ENCODE measurements around the gene C12orf56.
A peak's percentile ranks its signal among the peaks of the same experiment; 100 is the strongest.
"Not testable (repeated sequence)": the region's sequence is repeated elsewhere in the genome, so short reads cannot be mapped to it uniquely, and the experiment has no call there.

Gene C12orf56

GRCh38 chr12:64320611-64321010 is 69.9 kb downstream of the C12orf56 start:
- Histone ChIP-seq H3K4ac (ENCODE audit: low read depth in 1 of 2, low read length in 2 of 2) (no peak overlapping the region), H3K14ac (ENCODE audit: low read length in 2 of 2) (no peak overlapping the region), H2BK12ac (ENCODE audit: low read length in 2 of 2) (no peak overlapping the region), H2AK5ac (ENCODE audit: low read length, severe bottlenecking) (no peak overlapping the region), H3K4me3 (ENCODE audit: insufficient read depth in 1 of 2, low read depth in 1 of 2, low read length in 2 of 2) (no peak overlapping the region), H2BK5ac (ENCODE audit: low read depth, low read length, poor library complexity, severe bottlenecking) (no peak overlapping the region), H3K23ac (ENCODE audit: low read length in 2 of 2) (no peak overlapping the region), H3K4me2 (ENCODE audit: low read length, poor library complexity, severe bottlenecking) (no peak overlapping the region), H3K79me1 (replicated peaks; ENCODE audit: low read length, poor library complexity, severe bottlenecking) (no peaks in the 10 kb centered on the region), H3K27ac (ENCODE audit: low read length, poor library complexity, severe bottlenecking) (no peak overlapping the region), H3K9ac (ENCODE audit: low read length) (no peak overlapping the region), H3K9me3 (ENCODE audit: control insufficient read depth, low read length) (no peaks in the 10 kb centered on the region), H3K27me3 (ENCODE audit: control insufficient read depth in 1 of 2, insufficient read depth in 1 of 2, low read length in 2 of 2) (no peaks in the 10 kb centered on the region), H3K4me1 (ENCODE audit: control insufficient read depth, insufficient read depth, low read depth, low read length) (peaks cover 3% of the 10 kb centered on the region), H2BK15ac (ENCODE audit: low read depth, poor library complexity, severe bottlenecking) (no peak overlapping the region), H4K8ac (ENCODE audit: low read length) (no peak overlapping the region), H3K18ac (ENCODE audit: low read depth in 1 of 2, low read length in 2 of 2) (no peak overlapping the region), H3K36me3 (ENCODE audit: control insufficient read depth in 1 of 2, insufficient read depth in 2 of 2, low read depth in 1 of 2, low read length in 2 of 2) (peaks cover 0 to 22% of the 10 kb centered on the region in 2 experiments), H4K91ac (ENCODE audit: low read length) (no peak overlapping the region), H2AFZ (ENCODE audit: low read depth, low read length) (no peak overlapping the region), H2BK120ac (ENCODE audit: low read depth, low read length) (no peak overlapping the region)
- WGBS, result 59% methylated on average over 1 of the region's 1 CpG
- no peak for DNase-seq

GRCh38 chr12:64319540-64320225 is 70.9 kb downstream of the C12orf56 start:
- H3K4me2 ChIP-seq (ENCODE audit: low read length, poor library complexity, severe bottlenecking); H3K27ac ChIP-seq (ENCODE audit: low read length, poor library complexity, severe bottlenecking); H3K18ac ChIP-seq (ENCODE audit: low read depth in 1 of 2, low read length in 2 of 2); H4K8ac ChIP-seq (ENCODE audit: low read length); H3K27me3 ChIP-seq (ENCODE audit: control insufficient read depth in 1 of 2, insufficient read depth in 1 of 2, low read length in 2 of 2); H2BK15ac ChIP-seq (ENCODE audit: low read depth, poor library complexity, severe bottlenecking); DNase-seq; H3K9me3 ChIP-seq (ENCODE audit: control insufficient read depth, low read length); H3K79me1 ChIP-seq (replicated peaks; ENCODE audit: low read length, poor library complexity, severe bottlenecking); H3K4me3 ChIP-seq (ENCODE audit: insufficient read depth in 1 of 2, low read depth in 1 of 2, low read length in 2 of 2); H2BK120ac ChIP-seq (ENCODE audit: low read depth, low read length); H4K91ac ChIP-seq (ENCODE audit: low read length); H3K4me1 ChIP-seq (ENCODE audit: control insufficient read depth, insufficient read depth, low read depth, low read length); H2BK5ac ChIP-seq (ENCODE audit: low read depth, low read length, poor library complexity, severe bottlenecking); H3K23ac ChIP-seq (ENCODE audit: low read length in 2 of 2); H3K14ac ChIP-seq (ENCODE audit: low read length in 2 of 2); H2AFZ ChIP-seq (ENCODE audit: low read depth, low read length); H2BK12ac ChIP-seq (ENCODE audit: low read length in 2 of 2); H3K4ac ChIP-seq (ENCODE audit: low read depth in 1 of 2, low read length in 2 of 2); H3K9ac ChIP-seq (ENCODE audit: low read length); H2AK5ac ChIP-seq (ENCODE audit: low read length, severe bottlenecking): not testable (repeated sequence)
- peaks cover 0 to 25% of the 10 kb centered on the region in 2 experiments for H3K36me3 ChIP-seq (ENCODE audit: control insufficient read depth in 1 of 2, insufficient read depth in 2 of 2, low read depth in 1 of 2, low read length in 2 of 2)
- WGBS, result 86% methylated on average over 23 of the region's 23 CpGs

GRCh38 chr12:64318605-64319004 is 72.0 kb downstream of the C12orf56 start:
- Histone ChIP-seq H3K9me3 (ENCODE audit: control insufficient read depth, low read length) (no peaks in the 10 kb centered on the region), H3K4me2 (ENCODE audit: low read length, poor library complexity, severe bottlenecking) (no peak overlapping the region), H2BK12ac (ENCODE audit: low read length in 2 of 2) (no peak overlapping the region), H2AK5ac (ENCODE audit: low read length, severe bottlenecking) (no peak overlapping the region), H3K4me3 (ENCODE audit: insufficient read depth in 1 of 2, low read depth in 1 of 2, low read length in 2 of 2) (no peak overlapping the region), H3K27me3 (ENCODE audit: control insufficient read depth in 1 of 2, insufficient read depth in 1 of 2, low read length in 2 of 2) (no peaks in the 10 kb centered on the region), H3K79me1 (replicated peaks; ENCODE audit: low read length, poor library complexity, severe bottlenecking) (no peaks in the 10 kb centered on the region), H2BK5ac (ENCODE audit: low read depth, low read length, poor library complexity, severe bottlenecking) (no peak overlapping the region), H3K23ac (ENCODE audit: low read length in 2 of 2) (no peak overlapping the region), H2BK120ac (ENCODE audit: low read depth, low read length) (no peak overlapping the region), H4K8ac (ENCODE audit: low read length) (no peak overlapping the region), H3K36me3 (ENCODE audit: control insufficient read depth in 1 of 2, insufficient read depth in 2 of 2, low read depth in 1 of 2, low read length in 2 of 2) (peaks cover 0 to 19% of the 10 kb centered on the region in 2 experiments), H3K4ac (ENCODE audit: low read depth in 1 of 2, low read length in 2 of 2) (no peak overlapping the region), H3K4me1 (ENCODE audit: control insufficient read depth, insufficient read depth, low read depth, low read length) (peaks cover 3% of the 10 kb centered on the region), H3K27ac (ENCODE audit: low read length, poor library complexity, severe bottlenecking) (no peak overlapping the region), H3K18ac (ENCODE audit: low read depth in 1 of 2, low read length in 2 of 2) (no peak overlapping the region), H2BK15ac (ENCODE audit: low read depth, poor library complexity, severe bottlenecking) (no peak overlapping the region), H3K9ac (ENCODE audit: low read length) (no peak overlapping the region), H2AFZ (ENCODE audit: low read depth, low read length) (no peak overlapping the region), H4K91ac (ENCODE audit: low read length) (no peak overlapping the region), H3K14ac (ENCODE audit: low read length in 2 of 2) (no peak overlapping the region)
- WGBS, result 21% methylated on average over 2 of the region's 3 CpGs
- DNase-seq, result peak; percentile 12

- Histone ChIP-seq H3K9me3 (ENCODE audit: control insufficient read depth, low read length) (no peaks in the 10 kb centered on the region), H2BK12ac (ENCODE audit: low read length in 2 of 2) (no peak overlapping the region), H2AK5ac (ENCODE audit: low read length, severe bottlenecking) (no peak overlapping the region), H3K79me1 (replicated peaks; ENCODE audit: low read length, poor library complexity, severe bottlenecking) (no peaks in the 10 kb centered on the region), H3K36me3 (ENCODE audit: control insufficient read depth in 1 of 2, insufficient read depth in 2 of 2, low read depth in 1 of 2, low read length in 2 of 2) (peaks cover 0 to 23% of the 10 kb centered on the region in 2 experiments), H3K4me1 (ENCODE audit: control insufficient read depth, insufficient read depth, low read depth, low read length) (no peaks in the 10 kb centered on the region), H2AFZ (ENCODE audit: low read depth, low read length) (no peak overlapping the region), H2BK5ac (ENCODE audit: low read depth, low read length, poor library complexity, severe bottlenecking) (no peak overlapping the region), H3K14ac (ENCODE audit: low read length in 2 of 2) (no peak overlapping the region), H4K8ac (ENCODE audit: low read length) (no peak overlapping the region), H4K91ac (ENCODE audit: low read length) (no peak overlapping the region), H3K27ac (ENCODE audit: low read length, poor library complexity, severe bottlenecking) (no peak overlapping the region), H2BK15ac (ENCODE audit: low read depth, poor library complexity, severe bottlenecking) (no peak overlapping the region), H3K9ac (ENCODE audit: low read length) (no peak overlapping the region), H3K4me2 (ENCODE audit: low read length, poor library complexity, severe bottlenecking) (no peak overlapping the region), H3K23ac (ENCODE audit: low read length in 2 of 2) (no peak overlapping the region), H2BK120ac (ENCODE audit: low read depth, low read length) (no peak overlapping the region), H3K18ac (ENCODE audit: low read depth in 1 of 2, low read length in 2 of 2) (no peak overlapping the region), H3K4ac (ENCODE audit: low read depth in 1 of 2, low read length in 2 of 2) (no peak overlapping the region), H3K4me3 (ENCODE audit: insufficient read depth in 1 of 2, low read depth in 1 of 2, low read length in 2 of 2) (no peak overlapping the region), H3K27me3 (ENCODE audit: control insufficient read depth in 1 of 2, insufficient read depth in 1 of 2, low read length in 2 of 2) (no peaks in the 10 kb centered on the region)
- 93% methylated on average over 4 of the region's 4 CpGs for WGBS
- no peak for DNase-seq
These were observed 78.7 kb downstream of the C12orf56 start for GRCh38 chr12:64311877-64312276.

Data from mesenchymal stem cell (in vitro differentiated cells and primary cell).